ENCODE measurements around the gene ATP5MC3.

The ATP5MC3 gene

GRCh38 chr2:175206866-175207265 is 25.4 kb upstream of the ATP5MC3 start:
- no peak for DNase-seq (ENCODE audit: low read depth)

GRCh38 chr2:175205523-175205922 is 24.0 kb upstream of the ATP5MC3 start:
- no peak for DNase-seq (ENCODE audit: low read depth)
- TF ChIP-seq CTCF (IDR thresholded peaks at IDR 0.05; ENCODE audit: insufficient read depth, low read depth, low read length, missing control alignments), result no peak

More at GRCh38 chr2:175206866-175207265, 25.4 kb upstream of the ATP5MC3 start:
- no peak overlapping the region for H3K4me3 ChIP-seq (ENCODE audit: low read depth, low read length)
- no peak for TF ChIP-seq CTCF (IDR thresholded peaks at IDR 0.05; ENCODE audit: insufficient read depth, low read depth, low read length, missing control alignments)

GRCh38 chr2:175203621-175204496 is 22.3 kb upstream of the ATP5MC3 start:
- DNase-seq (ENCODE audit: low read depth), result peak; percentile 64
- TF ChIP-seq CTCF (IDR thresholded peaks at IDR 0.05; ENCODE audit: insufficient read depth, low read depth, low read length, missing control alignments), result peak; percentile 46

More at GRCh38 chr2:175205523-175205922, 24.0 kb upstream of the ATP5MC3 start:
- H3K4me3 ChIP-seq (ENCODE audit: low read depth, low read length), result no peak overlapping the region

GRCh38 chr2:175195012-175195411 is 13.5 kb upstream of the ATP5MC3 start:
- no peak overlapping the region for H3K4me3 ChIP-seq (ENCODE audit: low read depth, low read length)
- no peak for DNase-seq (ENCODE audit: low read depth)
- TF ChIP-seq CTCF (IDR thresholded peaks at IDR 0.05; ENCODE audit: insufficient read depth, low read depth, low read length, missing control alignments), result no peak

More at GRCh38 chr2:175203621-175204496, 22.3 kb upstream of the ATP5MC3 start:
- no peak overlapping the region for H3K4me3 ChIP-seq (ENCODE audit: low read depth, low read length)

- no peak overlapping the region for H3K4me3 ChIP-seq (ENCODE audit: low read depth, low read length)
- no peak for TF ChIP-seq CTCF (IDR thresholded peaks at IDR 0.05; ENCODE audit: insufficient read depth, low read depth, low read length, missing control alignments)
- no peak for DNase-seq (ENCODE audit: low read depth)
These were observed 7.3 kb upstream of the ATP5MC3 start for GRCh38 chr2:175188761-175189160.

GRCh38 chr2:175187378-175187777 is 5.9 kb upstream of the ATP5MC3 start:
- no peak overlapping the region for H3K4me3 ChIP-seq (ENCODE audit: low read depth, low read length)
- TF ChIP-seq CTCF (IDR thresholded peaks at IDR 0.05; ENCODE audit: insufficient read depth, low read depth, low read length, missing control alignments), result peak; percentile 49
- DNase-seq (ENCODE audit: low read depth), result peak; percentile 51
